ENCODE results near the gene TPPP.

DNA sequence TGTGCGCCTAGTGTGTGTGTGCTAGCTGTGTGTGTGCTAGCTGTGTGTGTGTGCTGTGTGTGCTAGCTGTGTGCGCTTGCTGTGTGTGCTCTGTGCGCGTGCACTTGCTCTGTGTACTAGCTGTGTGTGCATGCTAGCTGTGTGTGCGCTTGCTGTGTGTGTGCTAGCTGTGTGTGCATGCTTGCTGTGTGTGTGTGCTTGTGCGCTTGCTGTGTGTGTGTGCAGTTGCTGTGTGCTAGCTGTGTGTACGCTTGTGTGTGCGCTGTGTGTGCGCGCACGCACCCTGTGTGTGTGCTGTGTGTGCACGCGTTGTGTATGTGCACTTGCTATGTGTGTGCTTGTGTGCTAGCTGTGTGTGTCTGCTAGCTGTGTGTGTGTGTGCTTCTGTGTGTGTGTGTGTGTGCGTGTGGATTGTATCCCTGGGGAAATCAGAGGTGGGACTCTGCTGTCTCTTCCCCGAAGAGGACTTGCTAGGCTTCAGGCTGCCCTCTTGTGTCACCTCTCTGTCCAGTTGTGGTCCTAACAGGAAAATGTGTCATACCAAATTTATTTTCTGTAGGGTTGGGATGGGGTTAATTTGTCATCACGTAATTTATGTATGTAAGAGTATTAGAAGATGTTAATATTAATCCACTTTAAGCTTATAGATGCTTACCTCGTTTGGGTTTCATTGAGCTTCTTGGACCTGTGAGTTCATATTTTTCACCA lies 38.9 kb downstream of the TPPP start:
- TF ChIP-seq POLR2A (IDR thresholded peaks at IDR 0.05) (no peak), POLR2AphosphoS5 (IDR thresholded peaks at IDR 0.05) (no peak)
- TF ChIP-seq, protein P1, sequence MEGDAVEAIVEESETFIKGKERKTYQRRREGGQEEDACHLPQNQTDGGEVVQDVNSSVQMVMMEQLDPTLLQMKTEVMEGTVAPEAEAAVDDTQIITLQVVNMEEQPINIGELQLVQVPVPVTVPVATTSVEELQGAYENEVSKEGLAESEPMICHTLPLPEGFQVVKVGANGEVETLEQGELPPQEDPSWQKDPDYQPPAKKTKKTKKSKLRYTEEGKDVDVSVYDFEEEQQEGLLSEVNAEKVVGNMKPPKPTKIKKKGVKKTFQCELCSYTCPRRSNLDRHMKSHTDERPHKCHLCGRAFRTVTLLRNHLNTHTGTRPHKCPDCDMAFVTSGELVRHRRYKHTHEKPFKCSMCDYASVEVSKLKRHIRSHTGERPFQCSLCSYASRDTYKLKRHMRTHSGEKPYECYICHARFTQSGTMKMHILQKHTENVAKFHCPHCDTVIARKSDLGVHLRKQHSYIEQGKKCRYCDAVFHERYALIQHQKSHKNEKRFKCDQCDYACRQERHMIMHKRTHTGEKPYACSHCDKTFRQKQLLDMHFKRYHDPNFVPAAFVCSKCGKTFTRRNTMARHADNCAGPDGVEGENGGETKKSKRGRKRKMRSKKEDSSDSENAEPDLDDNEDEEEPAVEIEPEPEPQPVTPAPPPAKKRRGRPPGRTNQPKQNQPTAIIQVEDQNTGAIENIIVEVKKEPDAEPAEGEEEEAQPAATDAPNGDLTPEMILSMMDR (IDR thresholded peaks at IDR 0.05): no peak
